Measurements from ENCODE around the gene CMIP. TPM values are rescaled to one million over a fixed set of nuclear protein-coding genes. Genes with fewer than 3 reads are reported as not detected.

CMIP gene
- polyA plus RNA-seq, 1 of the 3 experiments (the other 2 are of a cell fraction), result 5.4 TPM

GRCh38 chr16:81513204-81514040 lies 68.8 kb downstream of the CMIP start (continued):
- TF ChIP-seq ELF1 (IDR thresholded peaks at IDR 0.05) (no peak), MXI1 (IDR thresholded peaks at IDR 0.05; ENCODE audit: low read depth, low read length) (no peak), JUND (IDR thresholded peaks at IDR 0.05) (no peak), RAD21 (IDR thresholded peaks at IDR 0.05; ENCODE audit: low read length) (no peak), RXRA (IDR thresholded peaks at IDR 0.05; ENCODE audit: borderline replicate concordance, low read depth) (no peak)

DNA sequence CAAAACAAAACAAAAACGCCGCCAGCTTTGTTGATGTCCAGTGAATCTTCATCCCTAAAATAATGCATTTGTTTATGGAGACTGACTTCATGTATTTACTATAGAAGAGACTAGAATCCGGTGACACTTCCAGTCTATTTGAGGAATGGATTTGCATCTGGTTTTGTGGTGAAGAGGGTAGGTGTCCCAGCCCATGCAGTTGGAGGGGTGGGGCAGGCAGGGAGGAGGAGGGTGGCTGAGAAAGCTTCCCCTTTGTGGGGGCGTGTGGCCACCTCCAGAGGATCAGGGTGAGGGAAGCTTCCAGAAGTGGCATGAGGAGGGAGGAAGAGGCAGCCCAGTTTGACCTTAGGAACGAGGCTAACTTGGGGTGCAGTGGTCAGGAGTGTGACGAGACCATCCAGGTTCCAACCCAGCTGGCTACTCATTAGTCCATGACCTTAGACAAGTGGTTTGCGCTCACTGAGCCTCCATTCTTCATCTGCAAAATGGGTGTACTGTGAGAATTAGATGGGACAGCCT lies 69.5 kb downstream of the CMIP start:
- ChIA-PET POLR2A (interaction anchor here (2.5 kb wide), 1 partner anchor 68 kb away, joined by 7 read pairs; no protein-coding TSS in a partner anchor), CTCF (interaction anchor here (1.3 to 3.0 kb wide), 2 partner anchors 16 to 110 kb away, joined by 3 to 10 read pairs; no protein-coding TSS in a partner anchor)
- H3K9me2 ChIP-seq, result no peaks in the 10 kb centered on the region
- no peak overlapping the region for H3K9ac ChIP-seq
- H3K79me2 ChIP-seq (ENCODE audit: insufficient read depth), result peaks cover 23% of the 10 kb centered on the region
- peaks cover 10% of the 10 kb centered on the region for H3F3A ChIP-seq (replicated peaks; ENCODE audit: insufficient read depth)
- TF ChIP-seq CHD2 (IDR thresholded peaks at IDR 0.05; ENCODE audit: low read length, partially characterized antibody), result no peak
- TF ChIP-seq MEF2A (IDR thresholded peaks at IDR 0.05; ENCODE audit: borderline replicate concordance, low read depth), result no peak
- no peak for TF ChIP-seq EP300 (IDR thresholded peaks at IDR 0.05; ENCODE audit: borderline replicate concordance in 1 of 2, low read depth in 1 of 2, low read length in 1 of 2)
- no peak for TF ChIP-seq MXI1 (IDR thresholded peaks at IDR 0.05; ENCODE audit: low read depth, low read length)
- no peak for TF ChIP-seq RCOR1 (IDR thresholded peaks at IDR 0.05; ENCODE audit: low read length)
- no peak for TF ChIP-seq JUND (IDR thresholded peaks at IDR 0.05)
- TF ChIP-seq IRF3 (IDR thresholded peaks at IDR 0.05; ENCODE audit: low read depth, low read length), result no peak
- TF ChIP-seq, protein P1, sequence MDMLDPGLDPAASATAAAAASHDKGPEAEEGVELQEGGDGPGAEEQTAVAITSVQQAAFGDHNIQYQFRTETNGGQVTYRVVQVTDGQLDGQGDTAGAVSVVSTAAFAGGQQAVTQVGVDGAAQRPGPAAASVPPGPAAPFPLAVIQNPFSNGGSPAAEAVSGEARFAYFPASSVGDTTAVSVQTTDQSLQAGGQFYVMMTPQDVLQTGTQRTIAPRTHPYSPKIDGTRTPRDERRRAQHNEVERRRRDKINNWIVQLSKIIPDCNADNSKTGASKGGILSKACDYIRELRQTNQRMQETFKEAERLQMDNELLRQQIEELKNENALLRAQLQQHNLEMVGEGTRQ (IDR thresholded peaks at IDR 0.05; ENCODE audit: borderline replicate concordance, low read depth, low read length), result no peak
- no peak for TF ChIP-seq POLR2AphosphoS5 (IDR thresholded peaks at IDR 0.05; ENCODE audit: low read depth, low read length)
- TF ChIP-seq SMC3 (IDR thresholded peaks at IDR 0.05; ENCODE audit: low read depth, low read length), result no peak
- TF ChIP-seq TEAD4 (IDR thresholded peaks at IDR 0.05; ENCODE audit: borderline replicate concordance, insufficient read depth), result no peak
- no peak overlapping the region for H3K4me2 ChIP-seq
- H3K27ac ChIP-seq (ENCODE audit: low read depth in 2 of 2, low read length in 1 of 2), result peak overlapping the region in 1 of 2 experiments; percentile 98; a peak in 1 of 4 replicates
- no peaks in the 10 kb centered on the region for H3K9me3 ChIP-seq
- H2AFZ ChIP-seq (ENCODE audit: low read depth), result no peak overlapping the region
- no peaks in the 10 kb centered on the region for H3K36me3 ChIP-seq (replicated peaks in 1 of 2; ENCODE audit: control insufficient read depth in 1 of 2, insufficient read depth in 2 of 2, low read length in 1 of 2)
- H4K20me1 ChIP-seq (ENCODE audit: insufficient read depth), result no peaks in the 10 kb centered on the region
- 92% methylated on average over 7 of the region's 7 CpGs for WGBS (ENCODE audit: low lambda C conversion rate)
- DNase-seq, result no peak
- H3K4me3 ChIP-seq (ENCODE audit: low read depth in 2 of 2, low read length in 1 of 2), result no peak overlapping the region
- H3K4me1 ChIP-seq (ENCODE audit: control insufficient read depth in 1 of 2, insufficient read depth in 2 of 2, low read depth in 1 of 2, low read length in 1 of 2), result peaks cover 0 to 29% of the 10 kb centered on the region in 2 experiments; a peak in 1 of 4 replicates
- no peaks in the 10 kb centered on the region for H3K27me3 ChIP-seq (ENCODE audit: insufficient read depth)

Data from SK-N-SH (cell line).